BE2C (cell line): ENCODE results near the gene SH3RF2.
"Not testable (repeated sequence)": the region's sequence is repeated elsewhere in the genome, so short reads cannot be mapped to it uniquely, and the experiment has no call there.

Experiments
- DNase-seq: peaks from one replicate; pipeline ENCODE4 v3.0.0-alpha.2; 2020
- H3K27me3 ChIP-seq: fragments of 250-450 bp; sonication (Bioruptor Pico); 2 replicates; pipeline ENCODE4 v1.5.1; 2020; ENCODE audit warnings: mild to moderate bottlenecking
- H3K36me3 ChIP-seq: fragments of 250-450 bp; sonication (Bioruptor Pico); 2 replicates; pipeline ENCODE4 v1.5.1; 2020; ENCODE audit warnings: mild to moderate bottlenecking
- H3K4me1 ChIP-seq: fragments of 250-450 bp; sonication (Bioruptor Pico); 2 replicates; pipeline ENCODE4 v1.5.1; 2020
- H3K4me3 ChIP-seq: 2 replicates; pipeline ENCODE4 v1.5.1; 2011; ENCODE audit warnings: low read depth, low read length
- H3K9me3 ChIP-seq: fragments of 250-450 bp; sonication (Bioruptor Pico); 2 replicates; pipeline ENCODE4 v1.5.1; 2020
- CTCF ChIP-seq: IDR thresholded peaks from 2 replicates; pipeline ENCODE4 v1.5.1; 2012; ENCODE audit warnings: mild to moderate bottlenecking, low read depth, low read length

SH3RF2 gene

GRCh38 chr5:145948921-145949320 lies 12.5 kb downstream of the SH3RF2 start:
- Histone ChIP-seq H3K9me3 (no peaks in the 10 kb centered on the region), H3K36me3 (no peaks in the 10 kb centered on the region), H3K27me3 (no peaks in the 10 kb centered on the region; the same call in none of the 2 replicates), H3K4me1 (no peaks in the 10 kb centered on the region), H3K4me3 (no peak overlapping the region)
- no peak for DNase-seq
- no peak for TF ChIP-seq CTCF

GRCh38 chr5:145949474-145949873 lies 13.1 kb downstream of the SH3RF2 start:
- H3K4me1 ChIP-seq, result no peaks in the 10 kb centered on the region
- H3K9me3 ChIP-seq, result no peaks in the 10 kb centered on the region
- TF ChIP-seq CTCF, result no peak
- no peaks in the 10 kb centered on the region for H3K36me3 ChIP-seq
- DNase-seq, result no peak
- no peaks in the 10 kb centered on the region; the same call in none of the 2 replicates for H3K27me3 ChIP-seq
- H3K4me3 ChIP-seq, result no peak overlapping the region

GRCh38 chr5:145951071-145951470 lies 14.7 kb downstream of the SH3RF2 start:
- Histone ChIP-seq H3K36me3 (no peaks in the 10 kb centered on the region), H3K4me3 (no peak overlapping the region), H3K27me3 (no peaks in the 10 kb centered on the region; the same call in none of the 2 replicates), H3K9me3 (no peaks in the 10 kb centered on the region), H3K4me1 (no peaks in the 10 kb centered on the region)
- TF ChIP-seq CTCF, result no peak
- DNase-seq, result no peak

GRCh38 chr5:145953202-145953601 lies 16.8 kb downstream of the SH3RF2 start:
- H3K9me3 ChIP-seq, result no peaks in the 10 kb centered on the region
- no peaks in the 10 kb centered on the region; the same call in none of the 2 replicates for H3K27me3 ChIP-seq
- no peak for DNase-seq
- no peaks in the 10 kb centered on the region for H3K4me1 ChIP-seq
- no peak overlapping the region for H3K4me3 ChIP-seq
- H3K36me3 ChIP-seq, result no peaks in the 10 kb centered on the region
- no peak for TF ChIP-seq CTCF

GRCh38 chr5:145954140-145954539 lies 17.8 kb downstream of the SH3RF2 start:
- H3K36me3 ChIP-seq, H3K9me3 ChIP-seq, DNase-seq, H3K27me3 ChIP-seq, H3K4me3 ChIP-seq, H3K4me1 ChIP-seq: not testable (repeated sequence)

GRCh38 chr5:145957388-145957787 lies 21.0 kb downstream of the SH3RF2 start:
- Histone ChIP-seq H3K4me1 (no peaks in the 10 kb centered on the region), H3K9me3 (no peaks in the 10 kb centered on the region), H3K36me3 (no peaks in the 10 kb centered on the region), H3K4me3 (no peak overlapping the region), H3K27me3 (no peaks in the 10 kb centered on the region)
- TF ChIP-seq CTCF, result no peak
- no peak for DNase-seq

- no peak for TF ChIP-seq CTCF
- H3K4me3 ChIP-seq, result no peak overlapping the region
- H3K9me3 ChIP-seq, result no peaks in the 10 kb centered on the region
- H3K36me3 ChIP-seq, result no peaks in the 10 kb centered on the region
- H3K4me1 ChIP-seq, result no peaks in the 10 kb centered on the region
- no peak for DNase-seq
- H3K27me3 ChIP-seq, result no peaks in the 10 kb centered on the region
These were observed 22.1 kb downstream of the SH3RF2 start for GRCh38 chr5:145958436-145958835.
